HG03571 (cell line): ENCODE measurements around the gene F7.
"Not testable (repeated sequence)": the region's sequence is repeated elsewhere in the genome, so short reads cannot be mapped to it uniquely, and the experiment has no call there.

Experiments
- ATAC-seq: cut with Tn5 transposase; IDR thresholded peaks from one replicate; pipeline ENCODE4 v1.9.1; 2021; ENCODE audit not compliant: unreplicated experiment

F7 gene

DNA sequence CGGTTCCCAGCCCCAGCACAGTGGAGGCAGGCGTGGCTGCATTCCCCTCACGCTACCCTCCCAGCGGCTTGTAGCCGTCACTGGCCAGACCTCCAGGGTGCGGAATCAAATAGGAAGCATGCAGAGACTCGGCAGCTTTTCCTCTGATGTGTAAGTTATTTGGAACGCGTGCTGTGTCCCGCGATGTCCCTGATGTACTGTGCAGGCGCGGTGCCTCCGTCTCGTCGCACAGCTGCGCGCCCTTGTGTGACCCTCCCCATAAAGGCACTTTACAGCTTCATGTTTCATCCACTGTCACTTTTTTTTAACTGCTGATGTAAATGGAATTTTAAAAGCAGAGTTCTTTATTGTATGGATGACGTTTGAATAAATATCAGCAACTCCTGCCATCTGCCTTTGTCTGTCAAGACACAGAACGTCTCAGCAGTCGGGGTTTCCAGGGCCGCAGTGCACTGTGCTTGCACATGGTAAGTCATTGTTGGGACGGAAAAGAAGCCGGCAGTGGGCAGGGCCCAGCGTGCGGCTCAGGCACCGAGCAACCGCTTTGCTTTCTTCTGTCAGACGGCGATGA lies 7.3 kb upstream of the F7 start:
- ATAC-seq: no peak

DNA sequence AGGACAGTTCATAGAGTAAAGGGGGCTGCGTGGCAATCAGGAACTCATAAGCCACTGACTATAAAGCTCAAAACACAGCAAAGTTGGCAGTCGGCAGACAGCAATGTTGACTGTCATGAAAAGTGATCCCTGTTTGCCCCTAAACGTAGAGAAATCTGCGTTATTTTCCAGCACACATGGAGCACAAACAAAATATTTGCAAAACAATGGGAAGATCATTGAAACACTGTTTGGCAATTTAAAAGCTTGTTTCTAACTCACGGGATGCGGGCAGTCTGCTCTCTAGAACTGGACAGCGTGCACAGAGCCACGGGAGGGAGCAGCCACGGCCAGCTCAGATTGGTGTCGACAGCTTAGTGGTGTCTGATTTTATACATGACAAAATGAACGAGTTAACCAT lies 6.4 kb upstream of the F7 start:
- no peak for ATAC-seq

DNA sequence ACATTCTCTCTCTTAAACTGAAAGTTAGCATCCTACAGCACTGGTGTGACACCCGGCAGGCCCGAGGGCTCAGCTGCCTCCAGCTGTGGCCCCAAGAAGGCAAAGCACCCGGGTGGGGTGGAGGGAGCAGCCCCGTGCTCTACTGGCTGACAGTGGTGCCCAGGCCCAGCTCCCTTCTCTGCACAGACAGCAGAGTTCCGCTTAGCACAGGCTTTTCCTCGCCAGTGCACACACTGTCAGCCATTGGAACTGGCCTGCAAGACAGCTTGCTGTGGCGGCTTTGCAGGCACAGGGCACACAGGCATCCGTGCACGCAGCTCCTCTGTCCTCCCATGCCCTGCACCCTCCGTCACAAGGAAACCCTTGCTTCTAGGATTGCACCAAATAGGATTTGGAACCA lies 3.3 kb upstream of the F7 start:
- not testable (repeated sequence) for ATAC-seq

DNA sequence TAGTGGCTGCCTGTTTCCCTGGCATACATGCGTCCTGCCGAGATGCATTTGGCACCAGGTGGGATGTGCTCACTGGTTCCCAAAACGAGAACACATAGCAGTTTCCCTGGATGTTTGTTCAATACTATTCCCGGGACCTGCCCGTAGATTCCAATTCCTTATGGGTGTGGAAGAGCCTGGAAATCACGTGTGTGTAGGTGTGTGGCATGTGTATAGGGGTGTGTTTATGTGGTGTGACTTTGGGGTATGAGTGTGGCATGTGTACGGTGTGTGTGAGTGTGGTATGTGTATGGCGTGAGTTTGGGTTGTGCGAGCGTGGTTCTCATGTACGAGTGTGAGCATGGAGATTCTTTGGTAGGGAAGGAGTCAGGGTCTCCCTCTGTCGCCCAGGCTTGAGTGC lies 2.9 kb upstream of the F7 start:
- ATAC-seq: no peak

DNA sequence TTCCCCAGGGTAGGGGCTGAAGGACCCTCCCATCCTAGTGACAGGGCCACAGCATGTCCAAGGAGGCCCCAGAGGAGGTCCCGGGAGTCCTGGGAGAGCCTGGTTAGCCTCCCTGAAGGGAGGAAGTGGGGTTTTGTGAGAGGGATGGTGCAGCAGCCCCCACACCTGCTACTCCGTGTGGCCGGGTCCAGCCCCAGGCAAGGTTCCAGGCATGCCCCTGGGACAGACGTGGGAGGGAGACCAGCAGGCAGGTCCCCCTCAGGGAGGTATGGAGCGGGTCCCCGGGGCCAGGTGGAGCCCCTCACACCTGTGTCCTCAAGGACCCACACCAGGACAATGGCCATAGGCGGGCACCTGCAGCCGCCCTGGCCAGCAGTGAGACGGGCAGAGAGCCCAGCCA lies 1.9 kb upstream of the F7 start:
- no peak for ATAC-seq

DNA sequence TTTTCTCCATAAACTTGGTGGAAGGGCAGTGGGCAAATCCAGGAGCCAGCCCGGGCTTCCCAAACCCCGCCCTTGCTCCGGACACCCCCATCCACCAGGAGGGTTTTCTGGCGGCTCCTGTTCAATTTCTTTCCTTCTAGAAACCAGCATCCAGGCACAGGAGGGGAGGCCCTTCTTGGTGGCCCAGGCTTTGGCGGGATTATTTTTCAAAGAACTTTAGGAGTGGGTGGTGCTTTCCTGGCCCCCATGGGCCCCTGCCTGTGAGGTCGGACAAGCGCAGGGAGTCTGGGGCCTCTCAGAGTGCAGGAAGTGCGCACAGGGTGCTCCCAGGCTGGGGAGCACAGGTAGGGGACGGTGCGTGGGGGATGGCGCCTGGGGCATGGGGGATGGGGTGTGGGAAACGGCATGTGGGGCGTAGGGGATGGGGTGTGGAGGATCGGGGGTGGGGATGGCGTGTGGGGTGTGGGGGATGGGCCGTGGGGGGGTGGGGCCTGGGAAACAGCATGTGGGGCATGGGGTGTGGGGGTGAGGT lies 396 bp downstream of the F7 start:
- no peak for ATAC-seq

DNA sequence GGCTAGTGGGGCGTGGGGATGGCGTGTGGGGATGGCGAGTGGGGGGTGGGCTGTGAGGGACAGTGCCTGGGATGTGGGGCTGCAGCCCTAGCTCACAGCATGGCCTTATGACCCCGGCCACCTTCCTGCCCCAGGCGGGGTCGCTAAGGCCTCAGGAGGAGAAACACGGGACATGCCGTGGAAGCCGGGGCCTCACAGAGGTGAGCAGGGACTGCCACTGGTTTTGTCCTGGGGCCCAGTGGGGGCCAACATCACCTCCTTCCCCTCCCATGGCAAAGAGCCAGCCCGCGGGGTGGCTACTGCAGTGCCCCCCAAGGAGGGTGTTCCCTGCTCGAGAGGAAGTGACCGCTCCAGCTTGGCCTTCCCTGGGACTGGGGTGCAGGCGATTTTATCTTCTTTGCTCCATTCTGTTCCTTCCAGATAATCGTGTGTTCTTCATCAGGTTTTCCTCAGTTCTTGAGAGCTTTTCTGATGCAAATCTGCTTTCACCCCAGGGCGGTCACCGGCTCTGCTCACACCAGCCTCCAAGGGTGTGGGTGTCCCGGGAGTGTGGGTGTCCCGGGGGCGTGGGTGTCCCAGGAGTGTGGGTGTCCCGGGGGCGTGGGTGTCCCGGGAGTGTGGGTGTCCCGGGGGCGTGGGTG lies 1.2 kb downstream of the F7 start:
- no peak for ATAC-seq

DNA sequence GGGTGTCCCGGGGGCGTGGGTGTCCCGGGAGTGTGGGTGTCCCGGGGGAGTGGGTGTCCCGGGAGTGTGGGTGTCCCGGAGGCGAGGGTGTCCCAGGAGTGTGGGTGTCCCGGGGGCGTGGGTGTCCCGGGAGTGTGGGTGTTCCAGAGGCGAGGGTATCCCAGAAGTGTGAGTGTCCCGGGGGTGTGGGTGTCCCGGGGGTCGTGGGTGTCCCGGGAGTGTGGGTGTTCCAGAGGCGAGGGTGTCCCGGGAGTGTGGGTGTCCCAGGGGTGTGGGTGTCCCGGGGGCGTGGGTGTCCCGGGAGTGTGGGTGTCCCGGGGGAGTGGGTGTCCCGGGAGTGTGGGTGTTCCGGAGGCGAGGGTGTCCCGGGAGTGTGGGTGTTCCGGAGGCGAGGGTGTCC lies 2.9 kb downstream of the F7 start:
- not testable (repeated sequence) for ATAC-seq

DNA sequence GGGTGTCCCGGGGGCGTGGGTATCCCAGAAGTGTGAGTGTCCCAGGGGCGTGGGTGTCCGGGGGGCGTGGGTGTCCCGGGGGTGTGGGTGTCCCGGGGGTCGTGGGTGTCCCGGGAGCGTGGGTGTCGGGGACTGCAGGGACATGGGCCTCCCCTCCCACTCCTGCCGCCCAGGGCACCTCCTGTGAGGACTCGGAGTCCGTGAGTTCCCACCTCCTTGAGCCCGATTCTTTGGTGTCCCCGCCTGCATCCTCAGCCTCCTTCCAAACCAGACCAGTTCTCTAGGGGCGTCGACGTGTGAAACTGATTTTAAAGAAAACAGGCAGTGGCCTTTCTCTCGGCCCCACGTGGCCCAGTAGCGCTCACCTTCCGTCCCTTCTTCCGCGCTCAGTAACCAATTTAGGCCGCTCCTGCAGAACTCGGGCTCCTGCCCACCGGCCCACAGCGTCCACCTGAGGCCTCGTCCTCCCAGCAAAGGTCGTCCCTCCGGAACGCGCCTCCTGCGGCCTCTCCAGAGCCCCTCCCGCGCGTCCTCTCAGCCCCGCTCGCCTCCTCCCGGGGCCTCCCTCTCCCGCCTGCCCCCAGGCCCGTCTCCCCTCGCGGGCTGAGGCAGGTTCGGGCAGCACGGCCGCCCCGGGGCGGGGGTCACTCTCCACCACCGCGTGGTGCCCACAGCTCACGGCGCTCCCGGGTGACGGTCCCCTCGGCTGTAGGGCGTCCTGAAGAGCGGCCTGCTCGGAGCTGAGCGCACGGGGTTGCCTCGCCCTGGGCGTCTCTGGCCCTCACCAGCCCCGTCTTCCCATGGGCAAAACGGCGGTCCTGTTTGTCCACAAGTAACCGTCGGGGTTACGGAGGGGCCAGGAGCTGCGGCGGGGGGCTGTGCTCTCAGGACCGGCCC lies 3.8 kb downstream of the F7 start:
- no peak for ATAC-seq

DNA sequence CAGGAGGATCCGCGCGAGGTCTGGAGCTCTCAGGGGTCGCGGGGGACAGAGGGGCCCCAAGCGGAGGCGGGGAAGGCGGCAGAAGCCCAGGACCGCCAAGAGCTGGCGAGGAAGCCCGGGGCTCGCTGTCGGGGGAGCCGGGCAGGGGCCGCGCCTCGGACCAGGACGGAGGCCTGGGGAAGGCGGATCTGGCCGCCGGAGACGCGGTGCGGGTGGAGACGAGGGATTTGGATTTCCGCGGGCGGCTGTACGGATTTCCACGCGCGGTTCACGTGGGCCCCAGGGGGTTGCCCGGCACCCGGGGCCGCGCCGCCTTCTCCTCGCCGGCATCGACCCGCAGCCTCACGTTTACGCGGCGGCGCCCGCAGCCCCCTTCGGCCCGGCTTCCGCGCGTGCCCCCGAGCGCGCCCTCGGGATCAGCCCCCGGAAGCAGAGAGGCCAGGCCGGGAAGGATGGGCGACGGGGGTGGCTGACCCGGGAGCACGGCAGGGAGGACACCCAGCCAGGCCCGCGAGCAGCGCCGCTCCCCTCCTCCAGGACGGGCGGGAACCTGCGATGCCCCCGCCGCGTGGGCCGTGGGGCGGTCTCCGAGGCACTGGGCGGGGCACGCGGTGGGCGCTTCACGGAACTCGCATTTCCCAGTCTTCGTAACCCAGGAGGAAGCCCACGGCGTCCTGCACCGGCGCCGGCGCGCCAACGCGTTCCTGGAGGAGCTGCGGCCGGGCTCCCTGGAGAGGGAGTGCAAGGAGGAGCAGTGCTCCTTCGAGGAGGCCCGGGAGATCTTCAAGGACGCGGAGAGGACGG lies 4.7 kb downstream of the F7 start:
- ATAC-seq: no peak

DNA sequence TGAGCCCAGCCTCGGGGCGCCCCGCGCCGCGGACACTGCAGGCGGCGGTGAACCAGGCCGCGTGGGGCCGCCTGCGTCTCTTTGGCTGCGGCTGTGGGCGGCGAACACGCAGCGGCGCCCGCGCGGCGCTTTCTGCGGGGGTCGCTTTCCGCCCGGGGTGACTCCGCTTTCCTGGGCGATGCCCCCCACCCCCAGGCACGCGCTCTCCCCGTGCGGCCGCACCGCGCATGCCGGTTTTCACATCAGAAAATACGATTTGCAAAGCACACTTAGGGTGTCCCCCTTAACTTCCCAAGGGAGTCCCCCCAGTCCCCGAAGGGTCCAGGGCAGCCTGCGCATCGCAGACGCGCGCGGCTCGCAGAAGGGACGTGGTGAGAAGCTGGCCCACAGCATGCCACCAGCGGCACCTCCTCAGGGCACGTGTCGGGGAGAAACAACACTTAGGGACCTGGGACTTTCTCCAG lies 5.3 kb downstream of the F7 start:
- ATAC-seq: no peak

DNA sequence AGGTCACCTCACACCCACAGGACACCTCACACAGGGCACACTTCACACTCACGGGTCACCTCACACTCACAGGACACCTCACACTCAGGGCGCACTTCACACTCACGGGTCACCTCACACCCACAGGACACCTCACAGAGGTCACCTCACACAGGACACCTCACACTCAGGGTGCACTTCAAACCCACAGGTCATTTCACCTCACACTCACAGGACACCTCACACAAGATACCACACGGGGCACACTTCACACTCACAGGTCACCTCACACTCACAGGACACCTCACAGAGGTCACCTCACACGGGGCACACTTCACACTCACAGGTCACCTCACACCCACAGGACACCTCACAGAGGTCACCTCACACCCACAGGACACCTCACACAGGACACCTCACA lies 6.2 kb downstream of the F7 start:
- ATAC-seq: not testable (repeated sequence)

DNA sequence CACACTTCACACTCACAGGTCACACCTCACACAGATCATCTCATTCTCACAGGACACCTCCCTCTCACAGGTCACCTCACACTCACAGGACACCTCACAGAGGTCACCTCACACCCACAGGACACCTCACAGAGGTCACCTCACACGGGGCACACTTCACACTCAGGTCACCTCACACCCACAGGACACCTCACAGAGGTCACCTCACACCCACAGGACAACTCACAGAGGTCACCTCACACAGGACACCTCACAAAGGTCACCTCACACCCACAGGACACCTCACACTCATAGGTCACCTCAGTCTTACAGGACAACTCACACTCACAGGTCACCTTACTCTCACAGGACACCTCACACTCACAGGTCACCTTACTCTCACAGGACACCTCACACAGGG lies 6.9 kb downstream of the F7 start:
- not testable (repeated sequence) for ATAC-seq

DNA sequence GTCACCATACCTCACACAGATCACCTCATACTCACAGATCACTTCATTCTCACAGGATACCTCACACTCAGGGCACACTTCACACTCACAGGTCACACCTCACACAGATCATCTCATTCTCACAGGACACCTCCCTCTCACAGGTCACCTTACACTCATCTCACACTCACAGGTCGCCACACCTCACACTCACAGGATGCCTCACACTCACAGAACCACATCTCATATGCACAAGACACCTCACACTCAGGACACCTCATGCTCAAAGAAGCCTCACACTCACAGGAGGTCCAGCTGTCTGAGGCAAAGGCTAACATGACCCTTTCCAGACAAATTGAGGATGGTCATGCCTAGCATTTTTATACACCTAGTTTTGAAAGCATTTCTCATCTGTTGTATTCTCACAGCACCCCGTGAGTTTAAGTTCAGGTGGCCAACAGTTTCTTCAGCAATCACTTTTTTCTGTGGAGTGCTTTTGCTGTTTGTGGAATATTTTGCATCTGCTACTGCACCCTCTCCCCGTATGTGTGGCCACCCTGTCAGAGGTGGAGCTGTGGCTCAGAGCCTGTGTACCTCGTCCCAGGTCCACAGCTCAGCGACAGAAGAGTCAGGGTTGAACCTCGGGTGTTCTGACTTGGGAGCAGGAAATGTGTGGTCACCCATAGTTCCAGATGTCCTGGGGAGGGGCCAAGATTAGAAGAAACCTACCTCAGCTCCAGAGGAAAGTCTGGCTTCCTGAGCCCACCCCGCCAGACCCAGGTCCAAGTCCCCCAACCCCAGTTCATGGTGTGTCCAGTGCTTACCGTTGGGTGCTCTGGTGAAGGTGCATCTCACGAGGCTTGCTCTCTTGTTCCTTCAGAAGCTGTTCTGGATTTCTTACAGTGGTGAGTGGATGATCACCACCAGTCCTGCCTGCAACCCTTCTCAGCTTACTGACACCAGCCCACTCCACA lies 7.6 kb downstream of the F7 start:
- ATAC-seq: no peak

DNA sequence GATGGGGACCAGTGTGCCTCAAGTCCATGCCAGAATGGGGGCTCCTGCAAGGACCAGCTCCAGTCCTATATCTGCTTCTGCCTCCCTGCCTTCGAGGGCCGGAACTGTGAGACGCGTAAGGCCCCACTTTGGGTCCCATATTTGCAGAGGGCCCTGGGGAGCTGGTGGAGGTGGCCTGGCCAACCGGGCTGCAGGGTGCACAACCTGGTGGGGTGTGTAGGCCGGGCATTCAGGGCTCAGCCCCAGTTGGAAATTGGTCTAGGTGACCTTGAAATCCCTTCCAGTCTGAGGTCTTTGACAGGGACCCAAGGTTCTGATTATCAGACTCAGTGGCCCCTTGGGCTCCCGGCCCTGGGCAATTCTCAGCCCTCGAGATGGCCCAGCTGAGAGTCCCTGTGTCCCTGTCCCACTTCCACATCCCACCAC lies 8.3 kb downstream of the F7 start:
- ATAC-seq: no peak

DNA sequence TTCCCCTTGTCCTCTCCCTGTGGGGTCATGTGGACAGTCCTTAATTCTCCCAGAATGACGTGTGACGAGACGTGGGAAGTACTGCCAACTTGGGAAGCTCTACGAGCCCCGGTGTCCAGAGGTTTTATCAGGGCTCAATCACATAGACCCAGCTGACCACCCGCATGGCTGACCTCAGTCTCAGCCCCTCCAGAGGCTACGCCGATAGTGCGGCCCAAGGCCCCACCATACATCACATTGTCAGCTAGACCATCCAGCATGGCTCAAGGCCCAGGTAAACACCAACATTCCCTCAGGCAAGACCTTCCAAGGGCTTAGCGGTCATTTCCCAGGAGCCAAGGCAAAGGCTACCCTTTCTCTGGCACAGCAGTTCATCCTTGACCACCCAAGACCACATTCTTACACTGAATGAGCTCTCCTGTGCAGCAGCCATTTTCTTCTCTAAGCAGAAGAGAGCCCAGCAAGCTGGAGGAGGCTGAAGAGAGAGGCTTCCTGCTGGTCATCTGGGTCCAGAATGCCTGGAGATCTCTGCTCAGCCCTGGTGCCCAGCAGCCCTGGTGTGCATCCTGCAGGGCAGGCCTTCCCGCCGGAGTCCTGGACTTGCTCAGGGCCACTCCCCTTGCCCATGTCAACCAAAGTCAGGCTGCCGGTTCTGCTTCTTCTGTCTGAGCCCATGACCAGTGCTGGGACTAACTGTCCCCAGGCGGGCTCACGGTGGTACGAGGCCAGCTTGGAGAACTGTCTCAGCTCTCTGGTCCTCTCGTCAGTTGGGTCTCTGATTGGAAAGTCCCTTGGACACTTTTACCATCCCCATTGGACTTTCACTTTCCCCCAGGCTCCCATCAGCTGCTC lies 9.1 kb downstream of the F7 start:
- no peak for ATAC-seq

DNA sequence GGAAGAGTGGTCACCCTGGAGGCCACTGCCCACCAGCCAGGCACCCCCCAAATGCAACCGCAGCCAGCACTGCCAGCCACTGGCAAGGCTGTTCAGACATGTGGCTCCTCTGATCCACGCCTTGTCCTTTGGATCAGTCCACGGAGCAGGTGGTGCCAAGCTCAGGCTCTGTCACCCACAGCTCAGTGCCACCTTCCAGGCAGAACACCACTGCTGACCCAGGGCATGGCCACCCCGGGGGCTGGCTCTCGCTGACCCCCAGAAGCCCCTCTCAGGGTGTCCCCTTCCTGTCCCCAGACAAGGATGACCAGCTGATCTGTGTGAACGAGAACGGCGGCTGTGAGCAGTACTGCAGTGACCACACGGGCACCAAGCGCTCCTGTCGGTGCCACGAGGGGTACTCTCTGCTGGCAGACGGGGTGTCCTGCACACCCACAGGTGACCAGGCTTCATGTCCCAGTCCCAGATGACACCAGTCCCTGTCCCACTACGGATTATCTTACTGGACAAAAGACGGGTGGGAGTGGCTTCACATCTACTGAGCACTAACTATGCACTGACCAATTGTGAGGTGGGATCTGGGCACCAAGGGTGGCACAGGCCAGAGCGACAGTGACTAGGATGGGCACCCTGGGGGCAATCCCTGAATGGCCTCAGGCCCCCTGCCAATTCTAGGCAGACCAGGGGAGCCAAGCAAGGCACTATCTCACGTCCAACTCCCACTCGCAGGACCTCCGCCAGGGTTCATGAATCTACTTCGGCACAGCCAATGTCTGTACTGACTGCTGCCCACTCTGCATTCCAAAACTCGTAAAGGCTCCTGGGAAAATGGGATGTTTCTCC lies 10.0 kb downstream of the F7 start:
- ATAC-seq: no peak

DNA sequence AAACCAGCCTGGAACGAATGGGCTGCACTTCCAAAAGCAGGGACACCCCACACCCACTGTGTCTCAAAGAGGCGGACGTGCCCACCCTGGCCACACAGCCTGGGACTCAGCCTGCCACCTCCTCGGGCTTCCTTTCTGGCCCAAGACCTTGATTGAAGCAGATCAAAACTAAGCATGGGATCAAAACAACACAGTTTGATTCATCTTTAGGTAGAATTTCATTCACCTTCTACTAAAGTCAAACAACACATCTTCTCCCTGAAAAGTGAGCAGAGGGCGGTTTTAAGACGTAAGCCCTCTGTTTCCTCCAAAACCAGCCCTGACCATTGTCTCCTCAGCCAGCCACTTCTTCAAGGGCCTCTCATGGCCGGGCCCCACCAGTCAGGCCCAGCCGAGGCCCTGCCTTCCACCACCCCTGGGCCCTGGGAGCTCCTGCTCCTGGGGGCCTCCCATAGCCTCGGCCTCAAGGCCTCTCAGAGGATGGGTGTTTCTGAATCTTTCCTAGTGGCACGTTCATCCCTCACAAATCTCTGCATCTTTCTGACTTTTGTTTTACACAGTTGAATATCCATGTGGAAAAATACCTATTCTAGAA lies 10.7 kb downstream of the F7 start:
- no peak for ATAC-seq
